Heart left ventricle (tissue), 13 donors: Measurements from ENCODE around the gene SDHB.

Source experiments
- POLR2A ChIP-seq, 2 donors: fragments of 450-650 bp; IDR thresholded peaks; one replicate each; pipeline ENCODE4 v1.6.1; 2017; ENCODE audit warnings: antibody characterized with exemption in 2 of 2, mild to moderate bottlenecking in 2 of 2, moderate library complexity in 2 of 2
- TF ChIP-seq, protein P1 (sequence below), 12 donors: fragments of 200-600 bp; sonication (generic) in 4 of 12; IDR thresholded peaks; one replicate each; pipeline versions ENCODE4 v1.5.0 to v1.8.0; 2018 to 2022; ENCODE audit warnings: antibody characterized with exemption in 12 of 12, mild to moderate bottlenecking in 5 of 12
- donor health status: ischemic (EF 13 %, LVEDD 7.1; RV severe dilation, severe dysfunction).
- donor health status: DM: no; HTN: yes; CAD: no.
- donor health status: DM: no; HTN: no; CAD: no.
- donor health status: ischemic (EF 25% LVEDD 6.9; RV normal size, moderate dysfunction).
- donor health status: ischemic (EF 25% LVEDD 5.7; RV mildly dilated, moderate dysfunction).
- donor health status: ischemic (EF 35%, LVEDD 5.7; RV mildly dilated, moderate dysfunction).
- donor health status: nonischemic (EF 11% LVEDD 7.7; RV severe dilation, severe dysfunction).
- donor health status: DM: yes; HTN: yes; CAD: no.
- donor health status: PGD.
- donor health status: ischemic (EF 29% LVEDD 5.4; RV normal size, mild dysfunction).
- donor health status: nonischemic (EF 23%, LVEDD 6.1; RV moderate dilation, normal function).

DNA sequence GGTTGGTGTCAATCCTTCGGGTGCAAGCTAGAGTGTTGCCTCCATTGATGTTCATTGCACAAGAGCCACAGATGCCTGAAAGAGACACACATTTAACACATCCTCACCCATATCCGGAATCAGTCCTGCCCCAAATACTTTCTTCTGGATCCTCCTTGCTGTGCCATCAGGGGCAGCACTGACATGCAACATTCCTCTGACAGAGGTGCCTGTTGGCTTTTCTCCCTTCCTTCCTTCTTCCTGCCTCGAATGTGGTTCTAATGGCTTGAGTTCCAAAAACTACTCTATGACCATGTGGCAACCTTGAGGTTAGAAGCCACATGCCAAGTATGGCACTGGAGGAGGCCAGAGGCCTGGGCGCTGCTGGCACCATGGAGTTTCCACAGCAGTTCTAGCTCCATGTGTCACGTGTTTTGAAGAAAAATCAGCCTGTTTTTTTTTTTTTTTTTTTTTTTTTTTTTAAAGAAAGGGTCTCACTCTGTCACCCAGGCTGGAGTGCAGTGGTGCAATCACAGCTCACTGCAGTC, 25.1 kb downstream of the SDHB start:
- TF ChIP-seq, protein P1, sequence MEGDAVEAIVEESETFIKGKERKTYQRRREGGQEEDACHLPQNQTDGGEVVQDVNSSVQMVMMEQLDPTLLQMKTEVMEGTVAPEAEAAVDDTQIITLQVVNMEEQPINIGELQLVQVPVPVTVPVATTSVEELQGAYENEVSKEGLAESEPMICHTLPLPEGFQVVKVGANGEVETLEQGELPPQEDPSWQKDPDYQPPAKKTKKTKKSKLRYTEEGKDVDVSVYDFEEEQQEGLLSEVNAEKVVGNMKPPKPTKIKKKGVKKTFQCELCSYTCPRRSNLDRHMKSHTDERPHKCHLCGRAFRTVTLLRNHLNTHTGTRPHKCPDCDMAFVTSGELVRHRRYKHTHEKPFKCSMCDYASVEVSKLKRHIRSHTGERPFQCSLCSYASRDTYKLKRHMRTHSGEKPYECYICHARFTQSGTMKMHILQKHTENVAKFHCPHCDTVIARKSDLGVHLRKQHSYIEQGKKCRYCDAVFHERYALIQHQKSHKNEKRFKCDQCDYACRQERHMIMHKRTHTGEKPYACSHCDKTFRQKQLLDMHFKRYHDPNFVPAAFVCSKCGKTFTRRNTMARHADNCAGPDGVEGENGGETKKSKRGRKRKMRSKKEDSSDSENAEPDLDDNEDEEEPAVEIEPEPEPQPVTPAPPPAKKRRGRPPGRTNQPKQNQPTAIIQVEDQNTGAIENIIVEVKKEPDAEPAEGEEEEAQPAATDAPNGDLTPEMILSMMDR (IDR thresholded peaks at IDR 0.05): no peak
- no peak for TF ChIP-seq POLR2A (IDR thresholded peaks at IDR 0.05)
